K562 (cell line): ENCODE data around the gene POLDIP3. TPM values are rescaled to one million over a fixed set of nuclear protein-coding genes. Genes with fewer than 3 reads are reported as not detected.

Source experiments
- FOXK1 ChIP-seq: sonication (generic); formaldehyde crosslinking; IDR thresholded peaks from 2 replicates; pipeline ENCODE4 v1.8.0; 2022; ENCODE audit warnings: missing genetic modification reagents, mild to moderate bottlenecking, borderline replicate concordance
- MCM2 ChIP-seq: fragments of 450-650 bp; IDR thresholded peaks from 2 replicates; pipeline ENCODE4 v1.6.1; 2017; ENCODE audit warnings: low read depth, mild to moderate bottlenecking
- MED1 ChIP-seq: sonication (generic); formaldehyde crosslinking; IDR thresholded peaks from 2 replicates; pipeline ENCODE4 v1.8.1; 2023; ENCODE audit warnings: missing genetic modification reagents, borderline replicate concordance
- NCOA6 ChIP-seq: fragments of 450-650 bp; IDR thresholded peaks from 2 replicates; pipeline ENCODE4 v1.6.1; 2017; ENCODE audit warnings: mild to moderate bottlenecking
- NFE2L1 ChIP-seq: fragments of 450-650 bp; IDR thresholded peaks from 2 replicates; pipeline ENCODE4 v1.6.1; 2016; ENCODE audit warnings: missing genetic modification characterization, low read depth, mild to moderate bottlenecking, missing compliant biosample characterization, moderate library complexity, borderline replicate concordance
- RB1 ChIP-seq: fragments of 450-650 bp; IDR thresholded peaks from 2 replicates; pipeline ENCODE4 v1.6.1; 2017; ENCODE audit warnings: low read depth, mild to moderate bottlenecking
- RBFOX2 ChIP-seq: fragments of 200-400 bp; formaldehyde crosslinking; IDR thresholded peaks from 2 replicates; pipeline ENCODE4 v1.6.1; 2017; ENCODE audit warnings: low read depth, mild to moderate bottlenecking, low read length, moderate library complexity
- SREBF2 ChIP-seq: sonication (generic); formaldehyde crosslinking; IDR thresholded peaks from 2 replicates; pipeline ENCODE4 v1.4.0; 2020; ENCODE audit warnings: mild to moderate bottlenecking, missing genetic modification reagents
- TAL1 ChIP-seq: fragments of 450-650 bp; IDR thresholded peaks from 2 replicates; pipeline ENCODE4 v1.6.1; 2016; ENCODE audit warnings: mild to moderate bottlenecking
- TOE1 ChIP-seq, 2 experiments: fragments of 450-650 bp in 1 of 2; sonication (generic) in 1 of 2; formaldehyde crosslinking in 1 of 2; IDR thresholded peaks; 2 replicates each; pipeline versions ENCODE4 v1.7.1 to v1.8.0; 2016 to 2022; ENCODE audit warnings: borderline replicate concordance in 2 of 2, mild to moderate bottlenecking in 2 of 2, antibody characterized with exemption in 1 of 2, inconsistent platforms in 1 of 2, low read depth in 1 of 2, missing genetic modification reagents in 1 of 2, moderate library complexity in 1 of 2
- YY1 ChIP-seq, 3 experiments: IDR thresholded peaks; 2 replicates each; pipeline ENCODE4 v1.6.1; 2011; ENCODE audit warnings: low read length in 2 of 3, mild to moderate bottlenecking in 2 of 3, moderate library complexity in 2 of 3, borderline replicate concordance in 1 of 3, control low read depth in 1 of 3, low read depth in 1 of 3; ENCODE audit not compliant: insufficient read depth in 3 of 3, insufficient replicate concordance in 2 of 3, control insufficient read depth in 1 of 3, insufficient read length in 1 of 3; ENCODE audit errors: extremely low read depth in 1 of 3
- ZNF184 ChIP-seq: sonication (generic); formaldehyde crosslinking; IDR thresholded peaks from 2 replicates; pipeline ENCODE4 v1.5.0; 2020; ENCODE audit warnings: missing genetic modification reagents
- ZNF3 ChIP-seq: fragments of 250-450 bp; sonication (Bioruptor Pico); IDR thresholded peaks from 2 replicates; pipeline ENCODE4 v1.5.0; 2021; ENCODE audit warnings: mild to moderate bottlenecking, moderate library complexity
- polyA plus RNA-seq, 8 experiments: library from polyadenylated mRNA; depleted of rRNA in 4 of 8; stranded (reverse) in 5 of 8; unstranded in 3 of 8; fragments of >200 nt; fragmentation: Nextera tagmentation in 2 of 8; fragmentation: Illumina TruSeq in 1 of 8; extraction: Ambion mirVana in 2 of 8; extraction: Trizol in 1 of 8; gene quantifications; 2 replicates each; pipeline versions ENCODE4 v1.2.1 to v1.2.3, GENCODE V29; 2011 to 2014; ENCODE audit warnings: inconsistent platforms in 1 of 8, missing spikeins in 1 of 8
- total RNA-seq, 7 experiments: library from RNA; depleted of rRNA in 6 of 7; stranded (reverse); fragments of >200 nt in 6 of 7; fragmentation: Illumina TruSeq in 2 of 7; extraction: Trizol in 2 of 7; gene quantifications; 2 replicates each; pipeline versions ENCODE4 v1.2.1 to v1.2.3, GENCODE V29; 2011 to 2021; ENCODE audit warnings: low replicate concordance in 1 of 7
- TF ChIP-seq, protein P1 (sequence below): fragments of 250-450 bp; sonication (Bioruptor Pico); IDR thresholded peaks from 2 replicates; pipeline ENCODE4 v1.4.0; 2020; ENCODE audit warnings: mild to moderate bottlenecking, moderate library complexity, borderline replicate concordance
- TF ChIP-seq, protein P2 (sequence below): sonication (generic); formaldehyde crosslinking; IDR thresholded peaks from 2 replicates; pipeline ENCODE4 v1.8.1; 2023; ENCODE audit warnings: mild to moderate bottlenecking, missing genetic modification reagents
- TF ChIP-seq, protein P3 (sequence below): fragments of 200-800 bp; sonication (Bioruptor generic); IDR thresholded peaks from 2 replicates; pipeline ENCODE4 v1.6.1; 2016; ENCODE audit warnings: missing genetic modification characterization, missing compliant biosample characterization

POLDIP3 gene
- total and polyA plus RNA-seq, 9 of the 15 experiments (the other 6 are each of a cell fraction or from before 2014, with no cell fraction given) = 14.3 to 53.0 (median 26.3) TPM

DNA sequence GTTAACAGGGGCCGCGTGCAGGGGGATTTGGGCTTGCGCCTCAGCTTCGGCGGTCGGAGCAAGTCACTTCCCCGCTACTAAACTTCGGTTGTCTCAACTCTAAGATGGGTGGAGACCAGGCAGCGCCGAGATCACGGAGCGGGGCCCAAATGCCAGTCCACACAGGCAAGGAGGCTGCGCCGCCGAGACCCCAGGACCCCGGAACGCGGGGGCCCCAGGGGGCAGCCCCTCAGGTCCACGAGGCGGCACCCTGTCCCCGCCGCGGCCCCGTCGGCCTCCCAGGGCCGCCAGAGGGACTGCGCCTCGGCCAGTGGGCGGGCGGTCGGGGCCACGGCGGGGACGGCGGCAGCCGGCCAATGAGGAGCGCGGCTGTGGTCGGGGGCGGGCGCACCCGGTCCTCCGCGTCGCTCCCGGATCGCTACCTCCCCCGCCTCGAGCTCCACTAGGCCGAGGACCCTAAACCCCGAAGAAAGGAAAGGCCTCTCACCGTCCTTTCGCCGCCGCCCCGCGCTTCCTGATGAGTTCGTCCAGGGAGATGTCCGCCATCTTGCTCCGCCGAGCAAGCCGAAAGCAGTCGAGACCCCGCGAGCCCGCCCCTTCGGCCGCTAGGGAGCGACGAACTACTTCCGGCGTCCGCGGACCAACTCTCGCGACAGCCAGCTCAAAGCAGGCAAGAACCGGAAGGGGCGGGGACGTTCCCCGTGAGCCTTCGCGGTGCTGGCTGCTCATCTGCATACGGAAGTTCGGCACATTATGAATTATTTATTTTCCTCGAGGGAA is at the start of gene POLDIP3 (continued):
- TF ChIP-seq TAL1 (no peak), NFE2L1 (tag) (no peak), SREBF2 (CRISPR knock-in tag) (no peak), ZNF3 (CRISPR knock-in tag) (no peak), YY1 (IDR thresholded peaks at IDR 0.05; ENCODE audit: borderline replicate concordance in 1 of 3, control insufficient read depth in 1 of 3, extremely low read depth in 1 of 3, insufficient read depth in 3 of 3, insufficient read length in 1 of 3, insufficient replicate concordance in 2 of 3, low read depth in 1 of 3, low read length in 2 of 3) (peak; percentile 75 to 94 (median 92)), MCM2 (no peak), RBFOX2 (peak; percentile 86), FOXK1 (CRISPR knock-in tag) (no peak), MED1 (no peak; the same call in 1 of the 2 replicates), NCOA6 (no peak), RB1 (0 out of 2 replicates have a peak, but pooled peaks have one; percentile 61), ZNF184 (CRISPR knock-in tag) (no peak), TOE1 (IDR thresholded peaks at IDR 0.05; ENCODE audit: borderline replicate concordance) (no peak), TOE1 (CRISPR knock-in tag; IDR thresholded peaks at IDR 0.05; ENCODE audit: borderline replicate concordance, low read depth) (no peak)
- TF ChIP-seq, protein P1, sequence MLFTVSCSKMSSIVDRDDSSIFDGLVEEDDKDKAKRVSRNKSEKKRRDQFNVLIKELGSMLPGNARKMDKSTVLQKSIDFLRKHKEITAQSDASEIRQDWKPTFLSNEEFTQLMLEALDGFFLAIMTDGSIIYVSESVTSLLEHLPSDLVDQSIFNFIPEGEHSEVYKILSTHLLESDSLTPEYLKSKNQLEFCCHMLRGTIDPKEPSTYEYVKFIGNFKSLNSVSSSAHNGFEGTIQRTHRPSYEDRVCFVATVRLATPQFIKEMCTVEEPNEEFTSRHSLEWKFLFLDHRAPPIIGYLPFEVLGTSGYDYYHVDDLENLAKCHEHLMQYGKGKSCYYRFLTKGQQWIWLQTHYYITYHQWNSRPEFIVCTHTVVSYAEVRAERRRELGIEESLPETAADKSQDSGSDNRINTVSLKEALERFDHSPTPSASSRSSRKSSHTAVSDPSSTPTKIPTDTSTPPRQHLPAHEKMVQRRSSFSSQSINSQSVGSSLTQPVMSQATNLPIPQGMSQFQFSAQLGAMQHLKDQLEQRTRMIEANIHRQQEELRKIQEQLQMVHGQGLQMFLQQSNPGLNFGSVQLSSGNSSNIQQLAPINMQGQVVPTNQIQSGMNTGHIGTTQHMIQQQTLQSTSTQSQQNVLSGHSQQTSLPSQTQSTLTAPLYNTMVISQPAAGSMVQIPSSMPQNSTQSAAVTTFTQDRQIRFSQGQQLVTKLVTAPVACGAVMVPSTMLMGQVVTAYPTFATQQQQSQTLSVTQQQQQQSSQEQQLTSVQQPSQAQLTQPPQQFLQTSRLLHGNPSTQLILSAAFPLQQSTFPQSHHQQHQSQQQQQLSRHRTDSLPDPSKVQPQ = no peak
- TF ChIP-seq, protein P2, sequence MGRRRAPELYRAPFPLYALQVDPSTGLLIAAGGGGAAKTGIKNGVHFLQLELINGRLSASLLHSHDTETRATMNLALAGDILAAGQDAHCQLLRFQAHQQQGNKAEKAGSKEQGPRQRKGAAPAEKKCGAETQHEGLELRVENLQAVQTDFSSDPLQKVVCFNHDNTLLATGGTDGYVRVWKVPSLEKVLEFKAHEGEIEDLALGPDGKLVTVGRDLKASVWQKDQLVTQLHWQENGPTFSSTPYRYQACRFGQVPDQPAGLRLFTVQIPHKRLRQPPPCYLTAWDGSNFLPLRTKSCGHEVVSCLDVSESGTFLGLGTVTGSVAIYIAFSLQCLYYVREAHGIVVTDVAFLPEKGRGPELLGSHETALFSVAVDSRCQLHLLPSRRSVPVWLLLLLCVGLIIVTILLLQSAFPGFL = no peak
- TF ChIP-seq, protein P3, sequence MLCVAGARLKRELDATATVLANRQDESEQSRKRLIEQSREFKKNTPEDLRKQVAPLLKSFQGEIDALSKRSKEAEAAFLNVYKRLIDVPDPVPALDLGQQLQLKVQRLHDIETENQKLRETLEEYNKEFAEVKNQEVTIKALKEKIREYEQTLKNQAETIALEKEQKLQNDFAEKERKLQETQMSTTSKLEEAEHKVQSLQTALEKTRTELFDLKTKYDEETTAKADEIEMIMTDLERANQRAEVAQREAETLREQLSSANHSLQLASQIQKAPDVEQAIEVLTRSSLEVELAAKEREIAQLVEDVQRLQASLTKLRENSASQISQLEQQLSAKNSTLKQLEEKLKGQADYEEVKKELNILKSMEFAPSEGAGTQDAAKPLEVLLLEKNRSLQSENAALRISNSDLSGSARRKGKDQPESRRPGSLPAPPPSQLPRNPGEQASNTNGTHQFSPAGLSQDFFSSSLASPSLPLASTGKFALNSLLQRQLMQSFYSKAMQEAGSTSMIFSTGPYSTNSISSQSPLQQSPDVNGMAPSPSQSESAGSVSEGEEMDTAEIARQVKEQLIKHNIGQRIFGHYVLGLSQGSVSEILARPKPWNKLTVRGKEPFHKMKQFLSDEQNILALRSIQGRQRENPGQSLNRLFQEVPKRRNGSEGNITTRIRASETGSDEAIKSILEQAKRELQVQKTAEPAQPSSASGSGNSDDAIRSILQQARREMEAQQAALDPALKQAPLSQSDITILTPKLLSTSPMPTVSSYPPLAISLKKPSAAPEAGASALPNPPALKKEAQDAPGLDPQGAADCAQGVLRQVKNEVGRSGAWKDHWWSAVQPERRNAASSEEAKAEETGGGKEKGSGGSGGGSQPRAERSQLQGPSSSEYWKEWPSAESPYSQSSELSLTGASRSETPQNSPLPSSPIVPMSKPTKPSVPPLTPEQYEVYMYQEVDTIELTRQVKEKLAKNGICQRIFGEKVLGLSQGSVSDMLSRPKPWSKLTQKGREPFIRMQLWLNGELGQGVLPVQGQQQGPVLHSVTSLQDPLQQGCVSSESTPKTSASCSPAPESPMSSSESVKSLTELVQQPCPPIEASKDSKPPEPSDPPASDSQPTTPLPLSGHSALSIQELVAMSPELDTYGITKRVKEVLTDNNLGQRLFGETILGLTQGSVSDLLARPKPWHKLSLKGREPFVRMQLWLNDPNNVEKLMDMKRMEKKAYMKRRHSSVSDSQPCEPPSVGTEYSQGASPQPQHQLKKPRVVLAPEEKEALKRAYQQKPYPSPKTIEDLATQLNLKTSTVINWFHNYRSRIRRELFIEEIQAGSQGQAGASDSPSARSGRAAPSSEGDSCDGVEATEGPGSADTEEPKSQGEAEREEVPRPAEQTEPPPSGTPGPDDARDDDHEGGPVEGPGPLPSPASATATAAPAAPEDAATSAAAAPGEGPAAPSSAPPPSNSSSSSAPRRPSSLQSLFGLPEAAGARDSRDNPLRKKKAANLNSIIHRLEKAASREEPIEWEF (CRISPR knock-in tag) = no peak
